GM18505 (cell line): ENCODE results near the gene SCN1B.
"Not testable (repeated sequence)": the region's sequence is repeated elsewhere in the genome, so short reads cannot be mapped to it uniquely, and the experiment has no call there.

Experiments used
- ATAC-seq: cut with Tn5 transposase; IDR thresholded peaks from one replicate; pipeline ENCODE4 v1.9.1; 2021; ENCODE audit not compliant: unreplicated experiment
- POLR2A ChIP-seq: IDR thresholded peaks from 4 replicates; pipeline ENCODE4 v1.6.1; 2011; ENCODE audit warnings: borderline replicate concordance; ENCODE audit not compliant: insufficient read depth, insufficient read length; ENCODE audit errors: extremely low read depth

Gene SCN1B

GRCh38 chr19:35017507-35017906 is 12.8 kb upstream of the SCN1B start:
- TF ChIP-seq POLR2A: no peak
- ATAC-seq: no peak

GRCh38 chr19:35018379-35018778 is 11.9 kb upstream of the SCN1B start:
- ATAC-seq: no peak
- TF ChIP-seq POLR2A: no peak

- ATAC-seq: no peak
- TF ChIP-seq POLR2A: no peak
Observed at GRCh38 chr19:35019144-35019543, 11.1 kb upstream of the SCN1B start.

- no peak for ATAC-seq
- no peak for TF ChIP-seq POLR2A
Observed at GRCh38 chr19:35021016-35021415, 9.3 kb upstream of the SCN1B start.

- TF ChIP-seq POLR2A: no peak
- ATAC-seq: no peak
Observed at GRCh38 chr19:35021596-35021995, 8.7 kb upstream of the SCN1B start.

GRCh38 chr19:35022460-35022859 is 7.8 kb upstream of the SCN1B start:
- ATAC-seq: no peak
- no peak for TF ChIP-seq POLR2A

GRCh38 chr19:35023428-35023827 is 6.8 kb upstream of the SCN1B start:
- no peak for ATAC-seq
- no peak for TF ChIP-seq POLR2A

GRCh38 chr19:35024095-35024494 is 6.2 kb upstream of the SCN1B start:
- ATAC-seq: no peak

GRCh38 chr19:35025969-35026368 is 4.3 kb upstream of the SCN1B start:
- ATAC-seq: no peak

More at GRCh38 chr19:35024095-35024494, 6.2 kb upstream of the SCN1B start:
- TF ChIP-seq POLR2A: no peak

GRCh38 chr19:35026418-35026817 is 3.9 kb upstream of the SCN1B start:
- TF ChIP-seq POLR2A: no peak
- no peak for ATAC-seq

More at GRCh38 chr19:35025969-35026368, 4.3 kb upstream of the SCN1B start:
- no peak for TF ChIP-seq POLR2A

GRCh38 chr19:35027009-35027408 is 3.3 kb upstream of the SCN1B start:
- no peak for TF ChIP-seq POLR2A
- no peak for ATAC-seq

GRCh38 chr19:35027851-35028599 is 2.2 kb upstream of the SCN1B start:
- no peak for ATAC-seq
- TF ChIP-seq POLR2A: no peak

- not testable (repeated sequence) for ATAC-seq
Observed at GRCh38 chr19:35028600-35028885, 1.7 kb upstream of the SCN1B start.

- ATAC-seq: not testable (repeated sequence)
Observed at GRCh38 chr19:35029275-35029736, 964 bp upstream of the SCN1B start.

GRCh38 chr19:35029737-35030256 is 473 bp upstream of the SCN1B start:
- peak; percentile 26 for TF ChIP-seq POLR2A
- no peak for ATAC-seq
